ENCODE data around the gene CAAP1.

DNA sequence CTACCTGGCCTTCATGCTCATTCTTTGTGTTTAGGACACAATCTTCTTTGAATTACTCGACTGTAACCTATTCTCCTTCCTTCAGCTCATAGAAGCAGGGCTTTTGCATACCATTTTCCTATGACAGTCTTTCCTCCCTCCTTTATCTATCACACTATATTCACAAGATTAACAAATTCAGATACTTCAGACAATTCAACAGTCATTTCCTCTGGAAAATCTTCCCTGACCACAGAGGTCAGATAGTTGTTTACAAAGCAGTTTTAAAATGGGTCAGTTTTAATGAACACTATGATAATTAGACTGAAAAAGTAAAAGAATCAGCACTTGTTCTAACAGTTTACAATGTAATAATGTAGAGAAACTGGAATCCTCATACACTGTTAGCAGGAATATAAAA, 4.3 kb downstream of the CAAP1 start:
- TF ChIP-seq EZH2phosphoT487 (IDR thresholded peaks at IDR 0.05; ENCODE audit: borderline replicate concordance, low read depth) (no peak), GATA2 (CRISPR knock-in tag; IDR thresholded peaks at IDR 0.05) (no peak), POLR2AphosphoS5 (IDR thresholded peaks at IDR 0.05; ENCODE audit: low read depth, low read length) (no peak), EP300 (IDR thresholded peaks at IDR 0.05; ENCODE audit: borderline replicate concordance in 1 of 2, low read depth in 1 of 2, low read length in 1 of 2) (no peak), YY1 (IDR thresholded peaks at IDR 0.05; ENCODE audit: low read depth) (no peak), FOXM1 (IDR thresholded peaks at IDR 0.05; ENCODE audit: low read depth) (no peak), NRF1 (IDR thresholded peaks at IDR 0.05; ENCODE audit: low read depth, low read length) (no peak)
- TF ChIP-seq, protein P1, sequence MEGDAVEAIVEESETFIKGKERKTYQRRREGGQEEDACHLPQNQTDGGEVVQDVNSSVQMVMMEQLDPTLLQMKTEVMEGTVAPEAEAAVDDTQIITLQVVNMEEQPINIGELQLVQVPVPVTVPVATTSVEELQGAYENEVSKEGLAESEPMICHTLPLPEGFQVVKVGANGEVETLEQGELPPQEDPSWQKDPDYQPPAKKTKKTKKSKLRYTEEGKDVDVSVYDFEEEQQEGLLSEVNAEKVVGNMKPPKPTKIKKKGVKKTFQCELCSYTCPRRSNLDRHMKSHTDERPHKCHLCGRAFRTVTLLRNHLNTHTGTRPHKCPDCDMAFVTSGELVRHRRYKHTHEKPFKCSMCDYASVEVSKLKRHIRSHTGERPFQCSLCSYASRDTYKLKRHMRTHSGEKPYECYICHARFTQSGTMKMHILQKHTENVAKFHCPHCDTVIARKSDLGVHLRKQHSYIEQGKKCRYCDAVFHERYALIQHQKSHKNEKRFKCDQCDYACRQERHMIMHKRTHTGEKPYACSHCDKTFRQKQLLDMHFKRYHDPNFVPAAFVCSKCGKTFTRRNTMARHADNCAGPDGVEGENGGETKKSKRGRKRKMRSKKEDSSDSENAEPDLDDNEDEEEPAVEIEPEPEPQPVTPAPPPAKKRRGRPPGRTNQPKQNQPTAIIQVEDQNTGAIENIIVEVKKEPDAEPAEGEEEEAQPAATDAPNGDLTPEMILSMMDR (IDR thresholded peaks at IDR 0.05), result no peak
- TF ChIP-seq, protein P2, sequence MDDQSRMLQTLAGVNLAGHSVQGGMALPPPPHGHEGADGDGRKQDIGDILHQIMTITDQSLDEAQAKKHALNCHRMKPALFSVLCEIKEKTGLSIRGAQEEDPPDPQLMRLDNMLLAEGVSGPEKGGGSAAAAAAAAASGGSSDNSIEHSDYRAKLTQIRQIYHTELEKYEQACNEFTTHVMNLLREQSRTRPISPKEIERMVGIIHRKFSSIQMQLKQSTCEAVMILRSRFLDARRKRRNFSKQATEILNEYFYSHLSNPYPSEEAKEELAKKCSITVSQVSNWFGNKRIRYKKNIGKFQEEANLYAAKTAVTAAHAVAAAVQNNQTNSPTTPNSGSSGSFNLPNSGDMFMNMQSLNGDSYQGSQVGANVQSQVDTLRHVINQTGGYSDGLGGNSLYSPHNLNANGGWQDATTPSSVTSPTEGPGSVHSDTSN (IDR thresholded peaks at IDR 0.05), result no peak
- TF ChIP-seq, protein P3, sequence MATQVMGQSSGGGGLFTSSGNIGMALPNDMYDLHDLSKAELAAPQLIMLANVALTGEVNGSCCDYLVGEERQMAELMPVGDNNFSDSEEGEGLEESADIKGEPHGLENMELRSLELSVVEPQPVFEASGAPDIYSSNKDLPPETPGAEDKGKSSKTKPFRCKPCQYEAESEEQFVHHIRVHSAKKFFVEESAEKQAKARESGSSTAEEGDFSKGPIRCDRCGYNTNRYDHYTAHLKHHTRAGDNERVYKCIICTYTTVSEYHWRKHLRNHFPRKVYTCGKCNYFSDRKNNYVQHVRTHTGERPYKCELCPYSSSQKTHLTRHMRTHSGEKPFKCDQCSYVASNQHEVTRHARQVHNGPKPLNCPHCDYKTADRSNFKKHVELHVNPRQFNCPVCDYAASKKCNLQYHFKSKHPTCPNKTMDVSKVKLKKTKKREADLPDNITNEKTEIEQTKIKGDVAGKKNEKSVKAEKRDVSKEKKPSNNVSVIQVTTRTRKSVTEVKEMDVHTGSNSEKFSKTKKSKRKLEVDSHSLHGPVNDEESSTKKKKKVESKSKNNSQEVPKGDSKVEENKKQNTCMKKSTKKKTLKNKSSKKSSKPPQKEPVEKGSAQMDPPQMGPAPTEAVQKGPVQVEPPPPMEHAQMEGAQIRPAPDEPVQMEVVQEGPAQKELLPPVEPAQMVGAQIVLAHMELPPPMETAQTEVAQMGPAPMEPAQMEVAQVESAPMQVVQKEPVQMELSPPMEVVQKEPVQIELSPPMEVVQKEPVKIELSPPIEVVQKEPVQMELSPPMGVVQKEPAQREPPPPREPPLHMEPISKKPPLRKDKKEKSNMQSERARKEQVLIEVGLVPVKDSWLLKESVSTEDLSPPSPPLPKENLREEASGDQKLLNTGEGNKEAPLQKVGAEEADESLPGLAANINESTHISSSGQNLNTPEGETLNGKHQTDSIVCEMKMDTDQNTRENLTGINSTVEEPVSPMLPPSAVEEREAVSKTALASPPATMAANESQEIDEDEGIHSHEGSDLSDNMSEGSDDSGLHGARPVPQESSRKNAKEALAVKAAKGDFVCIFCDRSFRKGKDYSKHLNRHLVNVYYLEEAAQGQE (IDR thresholded peaks at IDR 0.05; ENCODE audit: low read depth, low read length), result no peak
